MM.1S (cell line): ENCODE measurements around the gene LCN10.

Experiments
- DNase-seq: peaks from one replicate; pipeline ENCODE4 v3.0.0-alpha.2; 2015
- H2AFZ ChIP-seq: fragments of 300-600 bp; sonication (generic); 2 replicates; pipeline ENCODE4 v1.6.0; 2016; ENCODE audit warnings: antibody characterized with exemption, low read length
- H3F3A ChIP-seq: fragments of 300-600 bp; sonication (generic); 2 replicates; pipeline ENCODE4 v1.6.1; 2016; ENCODE audit warnings: mild to moderate bottlenecking, antibody characterized with exemption, low read length, moderate library complexity, mixed read lengths; ENCODE audit not compliant: insufficient read depth
- H3K27ac ChIP-seq: fragments of 300-600 bp; sonication (generic); 2 replicates; pipeline ENCODE4 v1.5.1; 2016; ENCODE audit warnings: mild to moderate bottlenecking, low read length
- H3K27me3 ChIP-seq: fragments of 300-600 bp; sonication (generic); replicated peaks from 2 replicates; pipeline ENCODE4 v1.6.0; 2016; ENCODE audit warnings: low read length; ENCODE audit not compliant: insufficient read depth
- H3K36me3 ChIP-seq: fragments of 300-600 bp; sonication (generic); replicated peaks from 2 replicates; pipeline ENCODE4 v1.6.1; 2016; ENCODE audit warnings: mild to moderate bottlenecking, low read length, mixed read lengths; ENCODE audit not compliant: insufficient read depth
- H3K4me1 ChIP-seq: fragments of 300-600 bp; sonication (generic); 2 replicates; pipeline ENCODE4 v1.6.1; 2016; ENCODE audit warnings: low read length, mixed read lengths
- H3K4me2 ChIP-seq: fragments of 300-600 bp; sonication (generic); 2 replicates; pipeline ENCODE4 v1.6.0; 2016; ENCODE audit warnings: low read depth, low read length
- H3K4me3 ChIP-seq: fragments of 300-600 bp; sonication (generic); 2 replicates; pipeline ENCODE4 v1.5.1; 2016; ENCODE audit warnings: low read length, mixed read lengths
- H3K79me2 ChIP-seq: fragments of 300-600 bp; sonication (generic); 2 replicates; pipeline ENCODE4 v1.6.1; 2016; ENCODE audit warnings: mixed run types, low read length, mixed read lengths
- H3K9ac ChIP-seq: fragments of 300-600 bp; sonication (generic); 2 replicates; pipeline ENCODE4 v1.6.1; 2016; ENCODE audit warnings: low read length, mixed read lengths
- H3K9me2 ChIP-seq: fragments of 300-600 bp; sonication (generic); replicated peaks from 2 replicates; pipeline ENCODE4 v1.6.1; 2016; ENCODE audit warnings: mild to moderate bottlenecking, low read length, mixed read lengths; ENCODE audit not compliant: insufficient read depth
- H3K9me3 ChIP-seq: fragments of 300-600 bp; sonication (generic); replicated peaks from 2 replicates; pipeline ENCODE4 v1.6.1; 2016; ENCODE audit warnings: mild to moderate bottlenecking, low read length, mixed read lengths; ENCODE audit not compliant: insufficient read depth
- H4K20me1 ChIP-seq: fragments of 300-600 bp; sonication (generic); 2 replicates; pipeline ENCODE4 v1.6.1; 2016; ENCODE audit warnings: mild to moderate bottlenecking, low read length, moderate library complexity, mixed read lengths; ENCODE audit not compliant: insufficient read depth
- CTCF ChIP-seq: fragments of 300-600 bp; sonication (generic); IDR thresholded peaks from 2 replicates; pipeline ENCODE4 v1.5.1; 2016; ENCODE audit warnings: antibody characterized with exemption, low read length, mixed read lengths
- EZH2 ChIP-seq: fragments of 300-600 bp; sonication (generic); optimal IDR thresholded peaks from 2 replicates; pipeline ENCODE3; 2017; ENCODE audit warnings: low read depth, mild to moderate bottlenecking, antibody characterized with exemption, low read length, mixed read lengths
- EZH2phosphoT487 ChIP-seq: fragments of 300-600 bp; sonication (generic); IDR thresholded peaks from 2 replicates; pipeline ENCODE4 v1.6.1; 2018; ENCODE audit warnings: antibody characterized with exemption, low read length

The LCN10 gene

GRCh38 chr9:136782452-136782851 lies 39.7 kb upstream of the LCN10 start:
- no peaks in the 10 kb centered on the region for H3K9me2 ChIP-seq
- no peak overlapping the region for H3K27ac ChIP-seq
- no peaks in the 10 kb centered on the region for H3K36me3 ChIP-seq
- no peak overlapping the region for H3K9ac ChIP-seq
- TF ChIP-seq EZH2phosphoT487: no peak
- TF ChIP-seq CTCF: no peak
- TF ChIP-seq EZH2: no peak
- no peaks in the 10 kb centered on the region for H4K20me1 ChIP-seq
- no peaks in the 10 kb centered on the region for H3K79me2 ChIP-seq
- no peak overlapping the region for H3K4me2 ChIP-seq
- no peak overlapping the region for H2AFZ ChIP-seq
- H3K27me3 ChIP-seq: peaks cover 68% of the 10 kb centered on the region
- no peak for DNase-seq
- H3K4me1 ChIP-seq: no peaks in the 10 kb centered on the region; the same call in 1 of the 2 replicates
- no peaks in the 10 kb centered on the region for H3F3A ChIP-seq
- H3K4me3 ChIP-seq: no peak overlapping the region
- H3K9me3 ChIP-seq: no peaks in the 10 kb centered on the region

DNA sequence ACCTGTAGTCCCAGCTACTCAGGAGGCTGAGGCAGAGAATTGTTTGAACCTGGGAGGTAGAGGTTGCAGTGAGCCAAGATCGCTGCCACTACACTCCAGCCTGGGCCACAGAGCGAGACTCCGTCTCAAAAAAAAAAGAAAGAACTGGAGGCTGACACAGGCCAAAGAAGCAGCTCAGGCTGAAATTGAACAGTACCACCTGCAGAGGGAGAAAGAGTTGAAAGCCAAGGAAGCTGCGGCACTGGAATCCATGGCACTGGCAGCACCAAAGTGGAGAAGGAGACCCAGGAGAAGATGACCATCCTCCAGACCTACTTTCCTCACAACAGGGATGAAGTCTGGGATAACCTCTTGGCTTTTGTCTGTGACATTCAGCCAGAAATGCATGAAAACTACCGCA lies 37.1 kb upstream of the LCN10 start:
- 0 out of 2 replicates have a peak, but pooled peaks cover 4% of the 10 kb centered on the region for H3F3A ChIP-seq
- no peak overlapping the region for H3K4me2 ChIP-seq
- no peaks in the 10 kb centered on the region for H3K79me2 ChIP-seq
- H3K9ac ChIP-seq: no peak overlapping the region
- H3K9me2 ChIP-seq: no peaks in the 10 kb centered on the region
- H4K20me1 ChIP-seq: no peaks in the 10 kb centered on the region
- peaks cover 53% of the 10 kb centered on the region for H3K27me3 ChIP-seq
- TF ChIP-seq EZH2 (no peak), EZH2phosphoT487 (no peak), CTCF (no peak; the same call in 1 of the 2 replicates)
- no peaks in the 10 kb centered on the region for H3K9me3 ChIP-seq
- H3K36me3 ChIP-seq: no peaks in the 10 kb centered on the region
- no peak for DNase-seq
- H3K4me1 ChIP-seq: peaks cover 8% of the 10 kb centered on the region
- no peak overlapping the region for H2AFZ ChIP-seq
- no peak overlapping the region for H3K27ac ChIP-seq
- no peak overlapping the region for H3K4me3 ChIP-seq

- DNase-seq: peak; percentile 45
- Histone ChIP-seq H3F3A (0 out of 2 replicates have a peak, but pooled peaks cover 4% of the 10 kb centered on the region), H3K9me3 (no peaks in the 10 kb centered on the region), H2AFZ (peak overlapping the region; percentile 89), H3K4me3 (peak overlapping the region; percentile 53), H3K27me3 (peaks cover 47% of the 10 kb centered on the region), H3K27ac (no peak overlapping the region), H3K9me2 (no peaks in the 10 kb centered on the region), H3K79me2 (no peaks in the 10 kb centered on the region), H3K4me1 (peaks cover 11% of the 10 kb centered on the region), H3K4me2 (peak overlapping the region; percentile 82), H3K9ac (no peak overlapping the region; the same call in 1 of the 2 replicates), H4K20me1 (no peaks in the 10 kb centered on the region), H3K36me3 (no peaks in the 10 kb centered on the region)
- no peak for TF ChIP-seq EZH2
- no peak for TF ChIP-seq EZH2phosphoT487
- no peak for TF ChIP-seq CTCF
Observed at GRCh38 chr9:136777359-136777758, 34.6 kb upstream of the LCN10 start.

- Histone ChIP-seq H4K20me1 (no peaks in the 10 kb centered on the region), H3K9me3 (no peaks in the 10 kb centered on the region), H3F3A (0 out of 2 replicates have a peak, but pooled peaks cover 4% of the 10 kb centered on the region), H3K36me3 (no peaks in the 10 kb centered on the region), H3K79me2 (no peaks in the 10 kb centered on the region), H3K4me2 (peak overlapping the region; percentile 82), H3K4me3 (peak overlapping the region; percentile 53), H3K27me3 (peaks cover 47% of the 10 kb centered on the region), H3K4me1 (peaks cover 11% of the 10 kb centered on the region), H3K27ac (no peak overlapping the region), H3K9me2 (no peaks in the 10 kb centered on the region), H3K9ac (no peak overlapping the region; the same call in 1 of the 2 replicates), H2AFZ (peak overlapping the region; percentile 89)
- TF ChIP-seq EZH2: no peak
- no peak for TF ChIP-seq EZH2phosphoT487
- TF ChIP-seq CTCF: no peak
- DNase-seq: no peak
Observed at GRCh38 chr9:136776947-136777346, 34.2 kb upstream of the LCN10 start.
